Fibroblast of lung (primary cell): Measurements from ENCODE around the gene SHROOM3. TPM values are rescaled to one million over a fixed set of nuclear protein-coding genes. Genes with fewer than 3 reads are reported as not detected.

Experiments used
- DNase-seq, 2 donors: peaks; one replicate each; pipeline versions ENCODE4 v3.0.0 to v3.0.0-alpha.2; 2010; ENCODE audit warnings: low read depth in 2 of 2
- H2AFZ ChIP-seq: 2 replicates; pipeline ENCODE4 v1.5.1; 2012; ENCODE audit warnings: low read length, control low read depth, inconsistent platforms
- H3K27ac ChIP-seq: 2 replicates; pipeline ENCODE4 v1.5.1; 2011; ENCODE audit warnings: low read length, control low read depth; ENCODE audit not compliant: insufficient read depth
- H3K27me3 ChIP-seq: 2 replicates; pipeline ENCODE4 v1.5.1; 2011; ENCODE audit warnings: mild to moderate bottlenecking, low read length; ENCODE audit not compliant: control insufficient read depth, insufficient read depth
- H3K36me3 ChIP-seq: 2 replicates; pipeline ENCODE4 v1.5.1; 2011; ENCODE audit warnings: low read length; ENCODE audit not compliant: control insufficient read depth, insufficient read depth
- H3K4me1 ChIP-seq: 2 replicates; pipeline ENCODE4 v1.5.1; 2011; ENCODE audit warnings: low read length; ENCODE audit not compliant: control insufficient read depth, insufficient read depth; ENCODE audit errors: extremely low read depth
- H3K4me2 ChIP-seq: 2 replicates; pipeline ENCODE4 v1.5.1; 2011; ENCODE audit warnings: low read length, control low read depth; ENCODE audit not compliant: insufficient read depth; ENCODE audit errors: extremely low read depth
- H3K4me3 ChIP-seq, 4 experiments: fragments of 200-600 bp in 1 of 4; sonication (generic) in 1 of 4; replicated peaks in 1 of 4; 2 replicates each; pipeline ENCODE4 v1.5.1; 2011 to 2016; ENCODE audit warnings: low read length in 4 of 4, low read depth in 3 of 4, mild to moderate bottlenecking in 3 of 4, control low read depth in 2 of 4, inconsistent platforms in 1 of 4, mixed read lengths in 1 of 4; ENCODE audit not compliant: insufficient read depth in 1 of 4; ENCODE audit errors: control extremely low read depth in 1 of 4
- H3K79me2 ChIP-seq: 2 replicates; pipeline ENCODE4 v1.5.1; 2012; ENCODE audit warnings: mild to moderate bottlenecking, low read length, inconsistent platforms; ENCODE audit not compliant: control insufficient read depth, insufficient read depth
- H3K9ac ChIP-seq: 2 replicates; pipeline ENCODE4 v1.5.1; 2011; ENCODE audit warnings: mild to moderate bottlenecking, low read length, control low read depth; ENCODE audit not compliant: insufficient read depth
- H3K9me3 ChIP-seq: 2 replicates; pipeline ENCODE4 v1.5.1; 2012; ENCODE audit warnings: low read depth, low read length; ENCODE audit not compliant: control insufficient read depth, insufficient read depth
- H4K20me1 ChIP-seq: 2 replicates; pipeline ENCODE4 v1.5.1; 2011; ENCODE audit warnings: low read length; ENCODE audit not compliant: control insufficient read depth, insufficient read depth; ENCODE audit errors: extremely low read depth
- EZH2 ChIP-seq: IDR thresholded peaks from 2 replicates; pipeline ENCODE4 v1.5.1; 2012; ENCODE audit warnings: low read length, control low read depth, mild to moderate bottlenecking; ENCODE audit errors: missing control alignments
- polyA plus RNA-seq, 2 donors: library from polyadenylated mRNA; depleted of rRNA in 1 of 2; stranded (reverse) in 1 of 2; unstranded in 1 of 2; fragments of >200 nt; gene quantifications; 2 replicates each; pipeline ENCODE4 v1.2.1, GENCODE V29; 2011 to 2012; ENCODE audit warnings: missing spikeins in 1 of 2
- total RNA-seq: library from RNA; depleted of rRNA; stranded (reverse); fragments of >200 nt; gene quantifications from 2 replicates; pipeline ENCODE4 v1.2.1, GENCODE V29; 2014
- TF ChIP-seq, protein P1 (sequence below), 2 donors: IDR thresholded peaks in 1 of 2; conservative IDR thresholded peaks in 1 of 2; 1 replicate in 1 of 2; 2 replicates in 1 of 2; pipeline ENCODE4 v1.5.1; 2011 to 2012; ENCODE audit warnings: low read length in 2 of 2, control low read depth in 1 of 2, inconsistent platforms in 1 of 2, low read depth in 1 of 2, mild to moderate bottlenecking in 1 of 2

Gene SHROOM3
- total and polyA plus RNA-seq, 2 donors (not counting 1 experiment from before 2014, with no cell fraction given), result 9.9 to 23.9 TPM

DNA sequence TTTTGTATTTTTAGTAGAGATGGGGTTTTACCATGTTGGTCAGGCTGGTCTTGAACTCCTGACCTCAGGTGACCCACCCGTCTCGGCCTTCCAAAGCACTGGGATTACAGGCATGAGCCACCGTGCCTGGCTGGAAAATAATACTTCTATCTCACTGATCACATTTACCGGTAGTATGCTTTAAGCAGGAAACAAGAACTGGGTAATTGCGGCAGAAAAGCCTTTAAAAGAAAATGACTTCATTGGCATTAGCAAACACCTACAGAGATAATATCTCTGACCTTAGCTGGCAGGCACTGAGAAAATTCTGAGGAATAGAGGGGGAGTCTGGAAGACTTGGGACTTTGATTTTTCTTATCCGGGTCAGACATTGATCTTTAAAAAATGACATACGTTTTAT is 78.5 kb downstream of the SHROOM3 start:
- no peak for DNase-seq
- H3K27ac ChIP-seq, result no peak overlapping the region
- H3K9me3 ChIP-seq, result no peaks in the 10 kb centered on the region
- H3K36me3 ChIP-seq, result no peaks in the 10 kb centered on the region
- H3K4me2 ChIP-seq, result no peak overlapping the region
- H3K4me3 ChIP-seq, result no peak overlapping the region
- H3K9ac ChIP-seq, result no peak overlapping the region
- H3K27me3 ChIP-seq, result no peaks in the 10 kb centered on the region
- H4K20me1 ChIP-seq, result no peaks in the 10 kb centered on the region
- no peaks in the 10 kb centered on the region for H3K4me1 ChIP-seq
- H3K79me2 ChIP-seq, result no peaks in the 10 kb centered on the region
- no peak overlapping the region for H2AFZ ChIP-seq
- no peak for TF ChIP-seq EZH2
- TF ChIP-seq, protein P1, sequence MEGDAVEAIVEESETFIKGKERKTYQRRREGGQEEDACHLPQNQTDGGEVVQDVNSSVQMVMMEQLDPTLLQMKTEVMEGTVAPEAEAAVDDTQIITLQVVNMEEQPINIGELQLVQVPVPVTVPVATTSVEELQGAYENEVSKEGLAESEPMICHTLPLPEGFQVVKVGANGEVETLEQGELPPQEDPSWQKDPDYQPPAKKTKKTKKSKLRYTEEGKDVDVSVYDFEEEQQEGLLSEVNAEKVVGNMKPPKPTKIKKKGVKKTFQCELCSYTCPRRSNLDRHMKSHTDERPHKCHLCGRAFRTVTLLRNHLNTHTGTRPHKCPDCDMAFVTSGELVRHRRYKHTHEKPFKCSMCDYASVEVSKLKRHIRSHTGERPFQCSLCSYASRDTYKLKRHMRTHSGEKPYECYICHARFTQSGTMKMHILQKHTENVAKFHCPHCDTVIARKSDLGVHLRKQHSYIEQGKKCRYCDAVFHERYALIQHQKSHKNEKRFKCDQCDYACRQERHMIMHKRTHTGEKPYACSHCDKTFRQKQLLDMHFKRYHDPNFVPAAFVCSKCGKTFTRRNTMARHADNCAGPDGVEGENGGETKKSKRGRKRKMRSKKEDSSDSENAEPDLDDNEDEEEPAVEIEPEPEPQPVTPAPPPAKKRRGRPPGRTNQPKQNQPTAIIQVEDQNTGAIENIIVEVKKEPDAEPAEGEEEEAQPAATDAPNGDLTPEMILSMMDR (conservative IDR thresholded peaks at IDR 0.05 in 1 of 2, IDR thresholded peaks at IDR 0.05 in 1 of 2; ENCODE audit: low read depth in 1 of 2, low read length in 2 of 2), result no peak

DNA sequence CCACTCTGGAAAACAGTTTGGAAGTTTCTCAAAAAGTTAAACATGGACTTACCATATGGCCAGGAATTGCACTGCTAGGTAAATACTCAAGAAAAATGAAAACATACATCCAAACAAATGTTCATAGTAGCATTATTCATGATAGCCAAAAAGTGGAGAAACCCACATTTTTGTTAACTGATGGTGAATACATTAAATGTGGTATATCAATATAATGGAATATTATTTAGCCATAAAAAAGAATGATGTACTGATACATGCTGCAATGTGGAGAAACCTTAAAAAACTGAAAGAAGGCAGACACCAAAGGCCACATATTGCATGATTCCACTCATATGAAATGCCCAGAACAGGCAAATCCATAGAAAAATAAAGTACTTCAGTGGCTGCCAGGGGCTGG is 79.1 kb downstream of the SHROOM3 start:
- Histone ChIP-seq H3K9me3 (no peaks in the 10 kb centered on the region), H3K9ac (no peak overlapping the region), H3K4me2 (no peak overlapping the region), H4K20me1 (no peaks in the 10 kb centered on the region), H3K27ac (no peak overlapping the region), H3K79me2 (no peaks in the 10 kb centered on the region), H3K36me3 (no peaks in the 10 kb centered on the region), H2AFZ (no peak overlapping the region), H3K4me1 (no peaks in the 10 kb centered on the region), H3K4me3 (no peak overlapping the region), H3K27me3 (no peaks in the 10 kb centered on the region)
- no peak for DNase-seq
- no peak for TF ChIP-seq EZH2
- TF ChIP-seq, protein P1 (conservative IDR thresholded peaks at IDR 0.05 in 1 of 2, IDR thresholded peaks at IDR 0.05 in 1 of 2; ENCODE audit: low read depth in 1 of 2, low read length in 2 of 2), result no peak

DNA sequence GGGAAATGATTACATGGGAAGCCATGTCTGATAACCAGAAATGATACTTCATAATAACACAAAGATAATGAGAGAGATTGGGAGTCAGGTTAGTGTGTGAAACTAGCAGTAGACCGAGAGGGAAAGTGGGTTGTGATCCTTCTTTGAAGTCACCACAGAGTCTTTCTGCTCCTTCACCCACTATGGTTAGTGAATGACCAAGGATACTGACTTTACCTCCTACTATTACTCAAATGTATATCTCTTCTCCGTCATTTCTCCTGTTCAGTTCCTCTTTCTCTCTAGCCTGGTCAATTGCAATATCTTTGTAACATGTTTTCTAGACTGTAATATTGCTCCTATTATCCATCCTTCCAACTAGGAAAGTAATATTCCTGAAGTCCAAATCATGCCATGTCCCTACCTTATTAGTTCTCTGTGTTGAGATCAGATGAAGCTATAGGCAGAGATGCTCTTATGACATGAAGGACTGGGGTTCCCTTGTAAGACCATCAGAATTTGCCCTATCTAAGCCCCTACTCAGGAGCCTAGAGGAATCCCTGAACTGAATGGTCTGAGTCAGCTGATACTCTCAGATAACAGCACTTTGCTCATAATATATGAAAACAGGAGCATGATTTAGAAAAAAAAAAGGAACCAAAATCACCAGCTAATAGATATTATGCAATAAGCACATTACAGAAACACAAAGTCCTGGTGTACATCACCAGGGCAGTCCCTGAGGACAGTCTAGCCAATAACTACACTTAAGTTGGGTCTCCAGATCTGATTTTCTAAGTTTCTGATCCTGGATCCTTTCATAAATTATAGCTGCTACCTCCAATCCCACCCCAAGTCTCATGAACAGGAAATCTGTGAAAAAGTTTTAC is 81.2 kb downstream of the SHROOM3 start:
- H3K4me1 ChIP-seq, result no peaks in the 10 kb centered on the region
- TF ChIP-seq, protein P1 (conservative IDR thresholded peaks at IDR 0.05 in 1 of 2, IDR thresholded peaks at IDR 0.05 in 1 of 2; ENCODE audit: low read depth in 1 of 2, low read length in 2 of 2), result no peak
- no peak for TF ChIP-seq EZH2
- H3K27me3 ChIP-seq, result no peaks in the 10 kb centered on the region
- H3K36me3 ChIP-seq, result no peaks in the 10 kb centered on the region
- no peak overlapping the region for H3K27ac ChIP-seq
- H3K9me3 ChIP-seq, result no peaks in the 10 kb centered on the region
- no peaks in the 10 kb centered on the region for H4K20me1 ChIP-seq
- no peak overlapping the region for H3K4me2 ChIP-seq
- no peak overlapping the region for H3K4me3 ChIP-seq
- no peaks in the 10 kb centered on the region for H3K79me2 ChIP-seq
- no peak overlapping the region for H3K9ac ChIP-seq
- no peak overlapping the region for H2AFZ ChIP-seq
- DNase-seq, result no peak
